ENCODE data around the gene LZIC. TPM values are rescaled to one million over a fixed set of nuclear protein-coding genes. Genes with fewer than 3 reads are reported as not detected.

Gene LZIC
- polyA plus RNA-seq, 1 of the 3 experiments (the other 2 are of a cell fraction), result 9.6 TPM

GRCh38 chr1:9916452-9916851 lies 26.7 kb downstream of the LZIC start:
- H3K4me2 ChIP-seq, result no peak overlapping the region
- WGBS (ENCODE audit: low lambda C conversion rate), result 92% methylated on average over 2 of the region's 2 CpGs
- TF ChIP-seq JUND (IDR thresholded peaks at IDR 0.05) (no peak), RFX5 (IDR thresholded peaks at IDR 0.05; ENCODE audit: low read length) (no peak), ZBTB33 (IDR thresholded peaks at IDR 0.05; ENCODE audit: borderline replicate concordance, low read depth) (no peak), EZH2phosphoT487 (IDR thresholded peaks at IDR 0.05; ENCODE audit: borderline replicate concordance, low read depth) (no peak)
- H4K20me1 ChIP-seq (ENCODE audit: insufficient read depth), result no peaks in the 10 kb centered on the region
- DNase-seq, result no peak
- no peak overlapping the region for H3K9ac ChIP-seq
- POLR2A ChIA-PET, result no interaction called here
- H3K9me3 ChIP-seq, result no peaks in the 10 kb centered on the region
- H3K79me2 ChIP-seq (ENCODE audit: insufficient read depth), result no peaks in the 10 kb centered on the region
- no peaks in the 10 kb centered on the region for H3K27me3 ChIP-seq (ENCODE audit: insufficient read depth)
- H2AFZ ChIP-seq (ENCODE audit: low read depth), result no peak overlapping the region
- H3K27ac ChIP-seq (ENCODE audit: low read depth in 2 of 2, low read length in 1 of 2), result no peak overlapping the region
- no peaks in the 10 kb centered on the region for H3K36me3 ChIP-seq (replicated peaks in 1 of 2; ENCODE audit: control insufficient read depth in 1 of 2, insufficient read depth in 2 of 2, low read length in 1 of 2)
- peaks cover 4% of the 10 kb centered on the region for H3F3A ChIP-seq (replicated peaks; ENCODE audit: insufficient read depth)
- H3K4me1 ChIP-seq (ENCODE audit: control insufficient read depth in 1 of 2, insufficient read depth in 2 of 2, low read depth in 1 of 2, low read length in 1 of 2), result peaks cover under 1% of the 10 kb centered on the region in 2 experiments; a peak in 1 of 4 replicates
- CTCF ChIA-PET, result interaction anchor here (1.2 to 1.3 kb wide), 2 partner anchors 13 to 49 kb away, joined by 3 read pairs; no protein-coding TSS in a partner anchor
- H3K9me2 ChIP-seq, result no peaks in the 10 kb centered on the region
- no peak overlapping the region for H3K4me3 ChIP-seq (ENCODE audit: low read depth in 2 of 2, low read length in 1 of 2)

- Histone ChIP-seq H3K9ac (no peak overlapping the region), H3K36me3 (replicated peaks in 1 of 2; ENCODE audit: control insufficient read depth in 1 of 2, insufficient read depth in 2 of 2, low read length in 1 of 2) (no peaks in the 10 kb centered on the region), H3K4me1 (ENCODE audit: control insufficient read depth in 1 of 2, insufficient read depth in 2 of 2, low read depth in 1 of 2, low read length in 1 of 2) (peaks cover 2 to 4% of the 10 kb centered on the region in 2 experiments; a peak in 2 of 4 replicates), H3K4me3 (ENCODE audit: low read depth in 2 of 2, low read length in 1 of 2) (no peak overlapping the region), H3K79me2 (ENCODE audit: insufficient read depth) (peaks cover 1% of the 10 kb centered on the region; the same call in 1 of the 2 replicates), H3K4me2 (no peak overlapping the region), H3K9me2 (no peaks in the 10 kb centered on the region), H3K27ac (ENCODE audit: low read depth in 2 of 2, low read length in 1 of 2) (no peak overlapping the region), H4K20me1 (ENCODE audit: insufficient read depth) (no peaks in the 10 kb centered on the region), H3K27me3 (ENCODE audit: insufficient read depth) (no peaks in the 10 kb centered on the region), H2AFZ (ENCODE audit: low read depth) (no peak overlapping the region), H3K9me3 (no peaks in the 10 kb centered on the region), H3F3A (replicated peaks; ENCODE audit: insufficient read depth) (peaks cover 12% of the 10 kb centered on the region)
- POLR2A ChIA-PET, result no interaction called here
- DNase-seq, result no peak
- CTCF ChIA-PET, result interaction anchor here (1.0 to 2.7 kb wide), 3 partner anchors 8 to 47 kb away, joined by 4 to 14 read pairs (median 4); no protein-coding TSS in a partner anchor
- no peak for TF ChIP-seq FOXJ3 (CRISPR knock-in tag; IDR thresholded peaks at IDR 0.05)
- no peak for TF ChIP-seq MAX (IDR thresholded peaks at IDR 0.05; ENCODE audit: low read depth)
- no peak for TF ChIP-seq SMC3 (IDR thresholded peaks at IDR 0.05; ENCODE audit: low read depth, low read length)
- 62% methylated on average over 2 of the region's 2 CpGs for WGBS (ENCODE audit: low lambda C conversion rate)
Measured at GRCh38 chr1:9914610-9914937, 28.6 kb downstream of the LZIC start.

GRCh38 chr1:9912264-9912936 lies 30.8 kb downstream of the LZIC start:
- Histone ChIP-seq H2AFZ (ENCODE audit: low read depth) (no peak overlapping the region), H3K4me2 (no peak overlapping the region), H3K4me3 (ENCODE audit: low read depth in 2 of 2, low read length in 1 of 2) (no peak overlapping the region), H3K27ac (ENCODE audit: low read depth in 2 of 2, low read length in 1 of 2) (no peak overlapping the region), H4K20me1 (ENCODE audit: insufficient read depth) (no peaks in the 10 kb centered on the region), H3K27me3 (ENCODE audit: insufficient read depth) (no peaks in the 10 kb centered on the region), H3K79me2 (ENCODE audit: insufficient read depth) (peaks cover 18% of the 10 kb centered on the region; the same call in 1 of the 2 replicates), H3K36me3 (replicated peaks in 1 of 2; ENCODE audit: control insufficient read depth in 1 of 2, insufficient read depth in 2 of 2, low read length in 1 of 2) (no peaks in the 10 kb centered on the region), H3K9me2 (no peaks in the 10 kb centered on the region), H3K9ac (no peak overlapping the region), H3K9me3 (no peaks in the 10 kb centered on the region), H3K4me1 (ENCODE audit: control insufficient read depth in 1 of 2, insufficient read depth in 2 of 2, low read depth in 1 of 2, low read length in 1 of 2) (peaks cover 4 to 10% of the 10 kb centered on the region in 2 experiments; a peak in 2 of 4 replicates), H3F3A (replicated peaks; ENCODE audit: insufficient read depth) (peaks cover 12% of the 10 kb centered on the region)
- no peak for DNase-seq
- WGBS (ENCODE audit: low lambda C conversion rate), result 94% methylated on average over 12 of the region's 12 CpGs
- ChIA-PET CTCF (interaction anchor here (0.5 to 1.0 kb wide), 2 partner anchors 85 to 414 kb away, joined by 3 read pairs; no protein-coding TSS in a partner anchor), POLR2A (no interaction called here)
- TF ChIP-seq MAX (IDR thresholded peaks at IDR 0.05; ENCODE audit: low read depth) (no peak), GABPA (IDR thresholded peaks at IDR 0.05; ENCODE audit: low read depth) (no peak), TCF12 (IDR thresholded peaks at IDR 0.05) (no peak), USF2 (IDR thresholded peaks at IDR 0.05; ENCODE audit: borderline replicate concordance, low read depth, low read length) (no peak), RXRA (IDR thresholded peaks at IDR 0.05; ENCODE audit: borderline replicate concordance, low read depth) (no peak), SMC3 (IDR thresholded peaks at IDR 0.05; ENCODE audit: low read depth, low read length) (no peak), RAD21 (IDR thresholded peaks at IDR 0.05; ENCODE audit: low read length) (no peak), REST (IDR thresholded peaks at IDR 0.05; ENCODE audit: low read depth, low read length) (no peak)

Data from SK-N-SH (cell line).